H4 (cell line): Measurements from ENCODE around the gene NUCB2. TPM values are rescaled to one million over a fixed set of nuclear protein-coding genes. Genes with fewer than 3 reads are reported as not detected.

Source experiments
- total RNA-seq: library from RNA; depleted of rRNA; stranded (reverse); fragments of >200 nt; shearing (Covaris generic); gene quantifications from 2 replicates; pipeline ENCODE4 v1.2.3, GENCODE V29; 2014; rRNA removed

Gene NUCB2
- total RNA-seq, 1 experiment from 2014 or later: 83.7 TPM

Other genes starting within 250 kb of the NUCB2 start
- 2,637 and 3,038 TPM in 2 replicates for gene RPS13, start 199.1 kb upstream of the NUCB2 start, total RNA-seq
- gene PIK3C2A, start 68.8 kb upstream of the NUCB2 start, total RNA-seq: 25.6 and 41.2 TPM in 2 replicates
- 3.5 and 4.6 TPM in 2 replicates for gene NCR3LG1, start 75.1 kb downstream of the NUCB2 start, total RNA-seq
- 0.12 TPM in 1 of 2 replicates, not detected in the other for gene KCNJ11, start 111.9 kb downstream of the NUCB2 start, total RNA-seq
- not detected in 2 replicates for gene ABCC8, start 200.1 kb downstream of the NUCB2 start, total RNA-seq